NCI-H774 (cell line): ENCODE measurements around the gene SVEP1.

Experiments
- DNase-seq: peaks from one replicate; lab custom pipeline; 2025; lab: John Stamatoyannopoulos, UW

Gene SVEP1

GRCh38 chr9:110317911-110318310 is 261.6 kb downstream of the SVEP1 start:
- no peak for DNase-seq

DNA sequence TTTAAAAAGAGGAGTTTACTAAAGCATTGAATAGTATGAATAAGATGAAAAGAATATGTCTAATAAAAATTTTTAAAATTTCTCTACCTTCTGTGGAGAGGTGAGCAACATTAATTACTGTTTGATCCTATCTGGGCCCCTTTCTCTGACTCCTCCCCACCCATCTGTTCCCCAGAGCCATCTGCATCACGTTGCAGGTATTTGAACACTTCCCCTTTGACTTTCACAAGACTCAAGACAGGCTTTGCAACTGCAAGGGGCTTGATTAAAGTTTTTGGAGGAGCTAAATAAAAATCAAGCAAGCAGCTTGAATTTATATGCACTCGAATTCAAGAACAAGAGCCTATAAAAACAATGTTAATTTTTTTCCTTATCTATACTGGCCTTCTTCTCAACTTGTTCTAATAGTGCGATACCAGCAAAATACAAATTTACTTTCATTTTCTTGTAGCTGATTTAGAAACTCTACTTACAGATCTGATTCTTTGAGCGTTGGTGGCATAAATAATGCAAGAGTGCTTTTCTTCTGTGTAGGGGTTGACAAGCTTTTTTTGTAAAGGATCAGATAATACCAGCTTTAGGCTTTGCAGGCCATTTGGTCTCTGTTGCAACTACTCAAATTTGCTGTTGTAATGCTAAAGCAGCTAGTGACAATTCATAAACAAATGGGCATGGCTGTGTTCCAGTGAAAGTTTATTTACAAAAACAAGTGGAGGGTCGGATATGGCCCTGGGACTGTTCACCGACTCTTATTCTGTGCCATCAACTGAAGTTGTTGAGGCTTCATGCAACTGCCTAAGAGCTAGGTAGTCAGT is 263.1 kb downstream of the SVEP1 start:
- no peak for DNase-seq
